H9 (cell line): Measurements from ENCODE around the gene VDR. TPM values are rescaled to one million over a fixed set of nuclear protein-coding genes. Genes with fewer than 3 reads are reported as not detected.
"Not testable (repeated sequence)": the region's sequence is repeated elsewhere in the genome, so short reads cannot be mapped to it uniquely, and the experiment has no call there.

Experiments
- DNase-seq: peaks from one replicate; pipeline ENCODE4 v3.0.0-alpha.2; 2017
- H2AFZ ChIP-seq: one replicate; pipeline ENCODE4 v1.6.1; 2013; ENCODE audit warnings: mild to moderate bottlenecking, low read length, control low read depth, moderate library complexity
- H2AK5ac ChIP-seq: 2 replicates; pipeline ENCODE4 v1.6.1; 2013; ENCODE audit warnings: low read length, control low read depth, mixed read lengths; ENCODE audit not compliant: insufficient read length
- H2BK120ac ChIP-seq: one replicate; pipeline ENCODE4 v1.6.1; 2013; ENCODE audit warnings: low read depth, mild to moderate bottlenecking, low read length, control low read depth, inconsistent platforms; ENCODE audit not compliant: poor library complexity, severe bottlenecking
- H2BK12ac ChIP-seq: 2 replicates; pipeline ENCODE4 v1.6.1; 2013; ENCODE audit warnings: low read length, control low read depth, mixed read lengths, low read depth; ENCODE audit not compliant: insufficient read length
- H2BK15ac ChIP-seq: 2 replicates; pipeline ENCODE4 v1.6.1; 2013; ENCODE audit warnings: low read depth, low read length, control low read depth
- H2BK20ac ChIP-seq: one replicate; pipeline ENCODE4 v1.6.1; 2013; ENCODE audit warnings: low read depth, mild to moderate bottlenecking, low read length, control low read depth, inconsistent platforms; ENCODE audit not compliant: poor library complexity, severe bottlenecking
- H2BK5ac ChIP-seq: 2 replicates; pipeline ENCODE4 v1.6.1; 2013; ENCODE audit warnings: low read length, control low read depth, mixed read lengths; ENCODE audit not compliant: insufficient read length
- H3K14ac ChIP-seq: 2 replicates; pipeline ENCODE4 v1.6.1; 2013; ENCODE audit warnings: low read length, control low read depth; ENCODE audit not compliant: insufficient read depth
- H3K18ac ChIP-seq: 2 replicates; pipeline ENCODE4 v1.6.1; 2013; ENCODE audit warnings: low read depth, mild to moderate bottlenecking, mixed read lengths, low read length, control low read depth; ENCODE audit not compliant: insufficient read length
- H3K23ac ChIP-seq: 2 replicates; pipeline ENCODE4 v1.6.1; 2013; ENCODE audit warnings: low read length, control low read depth, mixed read lengths, low read depth; ENCODE audit not compliant: insufficient read length
- H3K23me2 ChIP-seq: 2 replicates; pipeline ENCODE4 v1.6.1; 2013; ENCODE audit warnings: low read depth, mild to moderate bottlenecking, mixed read lengths, low read length, control low read depth; ENCODE audit not compliant: insufficient read length, poor library complexity, severe bottlenecking
- H3K27ac ChIP-seq: 2 replicates; pipeline ENCODE4 v1.5.1; 2013; ENCODE audit warnings: low read length, control low read depth, mixed read lengths, low read depth; ENCODE audit not compliant: insufficient read length
- H3K27me3 ChIP-seq: 2 replicates; pipeline ENCODE4 v1.6.1; 2013; ENCODE audit warnings: low read length, control low read depth, inconsistent platforms; ENCODE audit not compliant: insufficient read depth
- H3K4ac ChIP-seq: 2 replicates; pipeline ENCODE4 v1.6.1; 2013; ENCODE audit warnings: low read depth, mild to moderate bottlenecking, control low read depth, inconsistent platforms, low read length, moderate library complexity
- H3K4me1 ChIP-seq: 2 replicates; pipeline ENCODE4 v1.6.1; 2013; ENCODE audit warnings: low read length, control low read depth, inconsistent platforms; ENCODE audit not compliant: insufficient read depth
- H3K4me2 ChIP-seq: 2 replicates; pipeline ENCODE4 v1.6.1; 2013; ENCODE audit warnings: low read length, control low read depth, mixed read lengths; ENCODE audit not compliant: insufficient read length, insufficient read depth
- H3K56ac ChIP-seq: 2 replicates; pipeline ENCODE4 v1.6.1; 2013; ENCODE audit warnings: low read depth, mild to moderate bottlenecking, mixed read lengths, low read length, control low read depth; ENCODE audit not compliant: insufficient read length
- H3K79me1 ChIP-seq: 2 replicates; pipeline ENCODE4 v1.6.1; 2013; ENCODE audit warnings: low read depth, mild to moderate bottlenecking, moderate library complexity, low read length, control low read depth, inconsistent platforms; ENCODE audit not compliant: insufficient read depth, poor library complexity, severe bottlenecking
- H3K79me2 ChIP-seq: 2 replicates; pipeline ENCODE4 v1.6.1; 2013; ENCODE audit warnings: low read length, control low read depth, inconsistent platforms; ENCODE audit not compliant: insufficient read depth
- H3K9ac ChIP-seq: 2 replicates; pipeline ENCODE4 v1.6.1; 2013; ENCODE audit warnings: low read length, control low read depth, mixed read lengths; ENCODE audit not compliant: insufficient read length; ENCODE audit errors: extremely low read depth
- H3K9me3 ChIP-seq: one replicate; pipeline ENCODE4 v1.6.1; 2013; ENCODE audit warnings: low read depth, low read length, inconsistent platforms; ENCODE audit not compliant: control insufficient read depth
- H3T11ph ChIP-seq: one replicate; pipeline ENCODE4 v1.6.1; 2013; ENCODE audit warnings: mild to moderate bottlenecking, low read length, control low read depth, inconsistent platforms
- H4K20me1 ChIP-seq: one replicate; pipeline ENCODE4 v1.6.1; 2013; ENCODE audit not compliant: control insufficient read depth, insufficient read length, insufficient read depth
- H4K5ac ChIP-seq: 2 replicates; pipeline ENCODE4 v1.6.1; 2013; ENCODE audit warnings: low read depth, mild to moderate bottlenecking, mixed read lengths, low read length, control low read depth; ENCODE audit not compliant: insufficient read length
- H4K8ac ChIP-seq: replicated peaks from 2 replicates; pipeline ENCODE4 v1.6.1; 2013; ENCODE audit warnings: low read length, control low read depth, mixed read lengths, low read depth; ENCODE audit not compliant: insufficient read length
- H4K91ac ChIP-seq: 2 replicates; pipeline ENCODE4 v1.6.1; 2013; ENCODE audit warnings: low read depth, mild to moderate bottlenecking, moderate library complexity, mixed read lengths, low read length, control low read depth; ENCODE audit not compliant: insufficient read length
- H3K27ac Mint-ChIP-seq, 3 experiments: 2 replicates in 2 of 3; 3 replicates in 1 of 3; pipeline ENCODE4 v1.8.0; 2020 to 2021; ENCODE audit warnings: mixed read lengths in 3 of 3, mild to moderate bottlenecking in 1 of 3, moderate library complexity in 1 of 3
- H3K27me3 Mint-ChIP-seq: 2 replicates; pipeline ENCODE4 v1.8.0; 2021; ENCODE audit warnings: low read depth, mild to moderate bottlenecking, moderate library complexity, mixed read lengths
- H3K36me3 Mint-ChIP-seq, 3 experiments: 2 replicates in 2 of 3; 3 replicates in 1 of 3; pipeline ENCODE4 v1.8.0; 2020 to 2021; ENCODE audit warnings: low read depth in 3 of 3, mixed read lengths in 3 of 3; ENCODE audit not compliant: insufficient read depth in 1 of 3
- H3K4me1 Mint-ChIP-seq, 2 experiments: 2 replicates each; pipeline ENCODE4 v1.8.0; 2020; ENCODE audit warnings: mixed read lengths in 2 of 2
- H3K4me3 Mint-ChIP-seq, 2 experiments: 2 replicates in 1 of 2; 3 replicates in 1 of 2; pipeline ENCODE4 v1.8.0; 2020 to 2021; ENCODE audit warnings: mild to moderate bottlenecking in 2 of 2, mixed read lengths in 2 of 2, moderate library complexity in 1 of 2
- H3K9me3 Mint-ChIP-seq, 2 experiments: 2 replicates in 1 of 2; 3 replicates in 1 of 2; pipeline ENCODE4 v1.8.0; 2020; ENCODE audit warnings: mild to moderate bottlenecking in 2 of 2, mixed read lengths in 2 of 2, moderate library complexity in 1 of 2
- WGBS: extraction: QIAGEN DNeasy Blood & Tissue Kit; methylation state at CpG from one replicate; pipeline ENCODE4 v1.1.7; 2013; ENCODE audit warnings: missing lambda C conversion rate, low lambda C conversion rate, mixed read lengths; ENCODE audit not compliant: insufficient read length; ENCODE audit errors: extremely low coverage; 5-methylcytosine and 5-hydroxymethylcytosine counted together
- total RNA-seq: library from RNA; stranded (reverse); gene quantifications from 2 replicates; pipeline ENCODE4 v1.2.1, GENCODE V29; 2021
- TF ChIP-seq, protein P1 (sequence below): fragments of 200-600 bp; sonication (generic); conservative IDR thresholded peaks from 3 replicates; pipeline ENCODE4 v1.8.0; 2021; ENCODE audit warnings: antibody characterized with exemption, mild to moderate bottlenecking

VDR gene
- total RNA-seq, 1 experiment from 2014 or later, result 0.61 TPM

DNA sequence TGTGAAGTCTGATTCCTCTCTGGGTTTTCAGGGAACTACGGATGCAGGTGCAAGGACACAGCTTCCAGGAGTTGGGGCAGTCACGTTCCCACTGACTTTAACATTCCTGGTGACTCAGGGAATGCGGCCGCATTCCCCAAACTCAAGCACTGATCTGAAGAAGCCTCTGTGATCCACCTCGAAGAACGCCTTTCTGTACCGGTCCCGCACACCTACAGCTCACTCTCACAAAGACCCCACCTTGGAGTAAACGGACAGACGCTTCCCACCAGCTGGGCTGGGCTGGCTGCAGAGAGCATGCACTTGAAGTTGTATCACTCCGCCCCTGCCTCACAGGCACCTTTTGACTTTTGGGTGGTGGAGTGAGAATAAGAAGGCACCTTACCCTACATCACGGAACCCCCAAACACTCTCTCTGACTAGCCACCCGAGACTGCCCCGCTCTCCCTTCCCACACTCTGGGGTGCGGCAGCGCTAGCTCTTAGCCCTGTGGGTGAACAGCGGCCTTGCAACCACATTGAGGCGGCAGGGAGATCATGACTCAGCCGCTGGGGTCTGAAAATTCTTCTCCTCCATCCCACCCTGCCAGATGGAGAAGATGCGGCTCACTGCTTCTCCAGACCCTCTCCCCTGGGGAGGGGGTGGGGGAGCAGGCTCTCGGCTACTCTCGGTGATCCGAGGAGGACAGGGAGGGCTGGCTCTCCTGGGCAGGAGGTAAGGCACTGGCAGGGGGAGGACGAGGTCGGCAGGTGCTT lies 61.4 kb downstream of the VDR start:
- TF ChIP-seq, protein P1, sequence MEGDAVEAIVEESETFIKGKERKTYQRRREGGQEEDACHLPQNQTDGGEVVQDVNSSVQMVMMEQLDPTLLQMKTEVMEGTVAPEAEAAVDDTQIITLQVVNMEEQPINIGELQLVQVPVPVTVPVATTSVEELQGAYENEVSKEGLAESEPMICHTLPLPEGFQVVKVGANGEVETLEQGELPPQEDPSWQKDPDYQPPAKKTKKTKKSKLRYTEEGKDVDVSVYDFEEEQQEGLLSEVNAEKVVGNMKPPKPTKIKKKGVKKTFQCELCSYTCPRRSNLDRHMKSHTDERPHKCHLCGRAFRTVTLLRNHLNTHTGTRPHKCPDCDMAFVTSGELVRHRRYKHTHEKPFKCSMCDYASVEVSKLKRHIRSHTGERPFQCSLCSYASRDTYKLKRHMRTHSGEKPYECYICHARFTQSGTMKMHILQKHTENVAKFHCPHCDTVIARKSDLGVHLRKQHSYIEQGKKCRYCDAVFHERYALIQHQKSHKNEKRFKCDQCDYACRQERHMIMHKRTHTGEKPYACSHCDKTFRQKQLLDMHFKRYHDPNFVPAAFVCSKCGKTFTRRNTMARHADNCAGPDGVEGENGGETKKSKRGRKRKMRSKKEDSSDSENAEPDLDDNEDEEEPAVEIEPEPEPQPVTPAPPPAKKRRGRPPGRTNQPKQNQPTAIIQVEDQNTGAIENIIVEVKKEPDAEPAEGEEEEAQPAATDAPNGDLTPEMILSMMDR, result no peak
- H3K27ac ChIP-seq, result no peak overlapping the region
- H3K27me3 Mint-ChIP-seq, result peaks cover 32% of the 10 kb centered on the region
- H4K91ac ChIP-seq, result peak overlapping the region; percentile 55
- H2AK5ac ChIP-seq, result no peak overlapping the region
- no peaks in the 10 kb centered on the region for H3K79me2 ChIP-seq
- H2BK120ac ChIP-seq, result no peak overlapping the region
- no CpG with 5 or more reads among the region's 25 CpGs for WGBS
- no peak overlapping the region for H2BK5ac ChIP-seq
- H3K9ac ChIP-seq, result no peak overlapping the region
- H3K23ac ChIP-seq, result no peak overlapping the region
- peaks cover 2% of the 10 kb centered on the region; the same call in 1 of the 2 replicates for H3K4me1 ChIP-seq
- no peak overlapping the region for H3K56ac ChIP-seq
- no peaks in the 10 kb centered on the region for H3K23me2 ChIP-seq
- no peak overlapping the region for H4K8ac ChIP-seq
- H3K4me1 Mint-ChIP-seq, result peaks cover 22 to 28% of the 10 kb centered on the region in 2 experiments
- H3K27ac Mint-ChIP-seq, result peak overlapping the region in 1 of 3 experiments; percentile 49; a peak in 1 of 7 replicates
- no peak overlapping the region for H2BK15ac ChIP-seq
- no peak overlapping the region for H2AFZ ChIP-seq
- H3K14ac ChIP-seq, result no peak overlapping the region
- H3K27me3 ChIP-seq, result no peaks in the 10 kb centered on the region
- H3K4me2 ChIP-seq, result no peak overlapping the region
- H3K36me3 Mint-ChIP-seq, result no peaks in the 10 kb centered on the region
- no peak overlapping the region for H3T11ph ChIP-seq
- no peaks in the 10 kb centered on the region for H3K79me1 ChIP-seq
- H4K5ac ChIP-seq, result no peak overlapping the region
- no peak overlapping the region for H3K4ac ChIP-seq
- H4K20me1 ChIP-seq, result no peaks in the 10 kb centered on the region
- DNase-seq, result peak; percentile 77
- H3K18ac ChIP-seq, result no peak overlapping the region
- H3K9me3 ChIP-seq, result no peaks in the 10 kb centered on the region
- no peak overlapping the region for H2BK20ac ChIP-seq
- H3K9me3 Mint-ChIP-seq, result no peaks in the 10 kb centered on the region; a peak in 1 of 5 replicates
- H2BK12ac ChIP-seq, result no peak overlapping the region
- no peak overlapping the region for H3K4me3 Mint-ChIP-seq

DNA sequence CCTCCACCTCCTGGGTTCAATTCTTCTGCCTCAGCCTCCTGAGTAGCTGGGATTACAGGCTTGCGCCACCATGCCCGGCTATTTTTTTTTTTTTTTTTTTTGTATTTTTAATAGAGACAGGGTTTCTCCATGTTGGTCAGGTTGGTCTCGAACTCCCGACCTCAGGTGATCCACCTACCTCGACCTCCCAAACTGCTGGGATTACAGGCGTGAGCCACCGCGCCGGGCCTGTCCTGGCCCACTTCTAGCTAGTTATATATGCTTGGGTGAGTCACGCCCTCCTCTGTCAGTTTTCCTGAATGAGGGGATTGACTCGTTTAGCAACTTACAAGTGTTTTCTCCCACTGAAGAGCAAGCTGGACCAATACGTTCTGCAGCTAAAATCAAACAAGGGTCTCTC lies 62.3 kb downstream of the VDR start:
- H3K4me1 ChIP-seq, H3K9me3 ChIP-seq, H2BK20ac ChIP-seq, H3K14ac ChIP-seq, H3K23ac ChIP-seq, H2BK15ac ChIP-seq, H3K79me2 ChIP-seq, H3K79me1 ChIP-seq, H3K9ac ChIP-seq, H3K18ac ChIP-seq, DNase-seq, H3K4me3 Mint-ChIP-seq, H2BK120ac ChIP-seq, H4K5ac ChIP-seq, H2AK5ac ChIP-seq, H2BK5ac ChIP-seq, H3K23me2 ChIP-seq, H3K4me2 ChIP-seq, H4K8ac ChIP-seq, H4K91ac ChIP-seq, H2BK12ac ChIP-seq, H3K36me3 Mint-ChIP-seq, H3K27ac Mint-ChIP-seq, H3K27ac ChIP-seq, H3K4ac ChIP-seq, H2AFZ ChIP-seq, H3T11ph ChIP-seq, H3K56ac ChIP-seq, H4K20me1 ChIP-seq, H3K27me3 ChIP-seq, H3K9me3 Mint-ChIP-seq: not testable (repeated sequence)
- no CpG with 5 or more reads among the region's 12 CpGs for WGBS
- peaks cover 29% of the 10 kb centered on the region for H3K27me3 Mint-ChIP-seq
- peaks cover 25 to 35% of the 10 kb centered on the region in 2 experiments for H3K4me1 Mint-ChIP-seq
